Right lobe of liver (tissue), 6 donors: Measurements from ENCODE around the gene NQO1. TPM values are rescaled to one million over a fixed set of nuclear protein-coding genes. Genes with fewer than 3 reads are reported as not detected.
A peak's percentile ranks its signal among the peaks of the same experiment; 100 is the strongest.

Experiments used
- ATAC-seq, 4 donors: fragments of 200-7000 bp; cut with Tn5 transposase; one replicate each; pipeline ENCODE4 v1.9.1; 2020; ENCODE audit warnings: mild to moderate bottlenecking in 4 of 4, moderate library complexity in 4 of 4
- DNase-seq, 3 donors: peaks; one replicate each; pipeline ENCODE4 v3.0.0-alpha.2; 2020
- H3K27ac ChIP-seq, 3 donors: fragments of 200-600 bp; one replicate each; pipeline ENCODE4 v1.8.0; 2022
- H3K27me3 ChIP-seq, 2 donors: fragments of 200-600 bp; one replicate each; pipeline ENCODE4 v1.8.0; 2022
- H3K36me3 ChIP-seq, 4 donors: fragments of 200-600 bp; sonication (generic) in 1 of 4; one replicate each; pipeline versions ENCODE4 v1.5.1 to v1.8.0; 2017 to 2022; ENCODE audit warnings: control low read depth in 1 of 4
- H3K4me1 ChIP-seq, 4 donors: fragments of 200-600 bp; sonication (generic) in 1 of 4; one replicate each; pipeline versions ENCODE4 v1.5.1 to v1.8.0; 2017 to 2022; ENCODE audit warnings: control low read depth in 1 of 4
- H3K4me3 ChIP-seq, 3 donors: fragments of 200-600 bp; one replicate each; pipeline ENCODE4 v1.8.0; 2022
- H3K9me3 ChIP-seq, 4 donors: fragments of 200-600 bp; sonication (generic) in 1 of 4; one replicate each; pipeline versions ENCODE4 v1.5.1 to v1.8.0; 2017 to 2022; ENCODE audit warnings: control low read depth in 1 of 4
- POLR2A ChIP-seq: fragments of 450-650 bp; IDR thresholded peaks from one replicate; pipeline ENCODE4 v1.6.1; 2017; ENCODE audit warnings: antibody characterized with exemption, mild to moderate bottlenecking
- WGBS: methylation state at CpG from one replicate; pipeline ENCODE4 v1.1.6; 2018; ENCODE audit warnings: low coverage, low lambda C conversion rate; ENCODE audit not compliant: insufficient coverage; ENCODE audit errors: missing lambda C conversion rate; 5-methylcytosine and 5-hydroxymethylcytosine counted together
- intact Hi-C, 2 donors: fragments of 100-400 bp; cut with DNase I; formaldehyde crosslinking; loops; one replicate each; pipeline versions ENCODE4 v1.11.2 to v1.14.1; 2022
- total RNA-seq, 6 experiments: library from RNA; depleted of rRNA in 2 of 6; stranded (reverse); fragments of >200 nt in 2 of 6; fragmentation: NEBNext Ultra II Directional in 3 of 6; extraction: Animal tissue kit (Norgen Biotek cat#: 25700) in 3 of 6; gene quantifications; one replicate each; pipeline versions ENCODE4 v1.1.0 to v1.2.4, GENCODE V29; 2016 to 2023
- TF ChIP-seq, protein P1 (sequence below), 4 donors: fragments of 200-600 bp in 3 of 4; fragments of 450-650 bp in 1 of 4; IDR thresholded peaks; one replicate each; pipeline versions ENCODE4 v1.5.1 to v1.8.0; 2016 to 2022; ENCODE audit warnings: antibody characterized with exemption in 4 of 4, mild to moderate bottlenecking in 2 of 4
- donor health status: DM: no; HTN: yes; CAD: no.
- donor health status: DM: no; HTN: no; CAD: no.
- donor health status: DM: no; HTN: no; CAD: no.
- donor health status: DM: no; HTN: yes; CAD: no.
- donor health status: DM: no; HTN: yes; CAD: no.

Gene NQO1
- total RNA-seq, 6 experiments from 2014 or later, result 1.5 to 26.6 (median 8.5) TPM

DNA sequence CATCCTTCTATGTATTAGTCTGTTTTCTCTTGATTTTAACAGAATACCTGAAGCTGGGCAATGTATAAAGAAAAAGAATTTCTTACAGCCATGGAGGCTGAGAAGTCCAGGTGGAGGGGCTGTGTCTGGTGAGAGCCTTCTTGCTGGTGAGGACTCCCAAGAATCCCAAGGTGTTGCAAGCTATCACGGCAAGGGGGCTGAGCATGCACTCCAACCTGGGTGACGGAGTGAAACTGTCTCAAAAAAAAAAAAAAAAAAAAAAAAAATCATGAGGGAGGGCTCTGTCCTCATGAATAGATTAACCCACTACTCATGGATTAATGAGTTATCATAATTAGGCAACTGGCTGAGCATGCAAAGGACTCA lies 19.4 kb downstream of the NQO1 start:
- Histone ChIP-seq H3K27ac (no peak overlapping the region), H3K36me3 (peaks cover 0 to 8% (median 0%) of the 10 kb centered on the region in 4 donors), H3K4me1 (peaks cover 0 to 3% (median 0%) of the 10 kb centered on the region in 4 donors), H3K4me3 (no peak overlapping the region), H3K9me3 (no peaks in the 10 kb centered on the region), H3K27me3 (no peaks in the 10 kb centered on the region)
- TF ChIP-seq, protein P1, sequence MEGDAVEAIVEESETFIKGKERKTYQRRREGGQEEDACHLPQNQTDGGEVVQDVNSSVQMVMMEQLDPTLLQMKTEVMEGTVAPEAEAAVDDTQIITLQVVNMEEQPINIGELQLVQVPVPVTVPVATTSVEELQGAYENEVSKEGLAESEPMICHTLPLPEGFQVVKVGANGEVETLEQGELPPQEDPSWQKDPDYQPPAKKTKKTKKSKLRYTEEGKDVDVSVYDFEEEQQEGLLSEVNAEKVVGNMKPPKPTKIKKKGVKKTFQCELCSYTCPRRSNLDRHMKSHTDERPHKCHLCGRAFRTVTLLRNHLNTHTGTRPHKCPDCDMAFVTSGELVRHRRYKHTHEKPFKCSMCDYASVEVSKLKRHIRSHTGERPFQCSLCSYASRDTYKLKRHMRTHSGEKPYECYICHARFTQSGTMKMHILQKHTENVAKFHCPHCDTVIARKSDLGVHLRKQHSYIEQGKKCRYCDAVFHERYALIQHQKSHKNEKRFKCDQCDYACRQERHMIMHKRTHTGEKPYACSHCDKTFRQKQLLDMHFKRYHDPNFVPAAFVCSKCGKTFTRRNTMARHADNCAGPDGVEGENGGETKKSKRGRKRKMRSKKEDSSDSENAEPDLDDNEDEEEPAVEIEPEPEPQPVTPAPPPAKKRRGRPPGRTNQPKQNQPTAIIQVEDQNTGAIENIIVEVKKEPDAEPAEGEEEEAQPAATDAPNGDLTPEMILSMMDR (IDR thresholded peaks at IDR 0.05), result no peak
- TF ChIP-seq POLR2A, result no peak
- intact Hi-C loops, result no loop called here
- DNase-seq (no peak), ATAC-seq (no peak)
- 100% methylated on average over 2 of the region's 2 CpGs for WGBS

DNA sequence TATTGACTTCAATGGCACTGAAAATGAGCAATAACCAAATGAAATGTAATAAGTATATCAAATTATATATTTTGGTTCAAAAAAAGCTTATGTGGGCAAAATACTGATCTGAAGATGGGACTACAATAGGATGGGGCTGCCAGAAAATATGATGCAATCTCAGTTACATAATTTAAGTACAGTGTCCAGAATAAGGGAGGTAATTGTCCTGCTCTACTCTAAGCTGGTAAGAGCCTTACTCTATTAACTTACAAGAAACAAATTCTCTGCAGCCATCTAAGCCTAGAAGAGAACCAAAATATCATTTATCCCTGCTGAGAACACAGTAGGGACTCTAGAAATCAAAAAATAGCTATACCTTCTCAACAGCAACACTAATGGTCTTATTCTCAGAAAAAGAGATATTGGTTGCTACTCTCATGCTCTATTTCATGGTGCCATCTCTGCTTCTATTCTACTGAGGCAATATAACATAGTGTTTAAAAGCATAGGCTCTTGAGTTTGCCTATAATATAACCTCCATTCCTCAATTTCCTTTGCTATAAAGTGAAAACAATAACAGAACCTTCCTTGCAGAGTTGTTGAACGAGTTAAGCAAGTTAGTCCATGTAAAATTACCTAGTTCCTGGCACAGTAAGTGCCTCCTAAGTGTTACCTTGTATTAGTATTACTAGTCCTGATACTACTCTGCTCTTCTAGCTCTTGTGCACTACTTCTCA lies 19.9 kb downstream of the NQO1 start:
- peak overlapping the region in 1 of 3 donors; percentile 5 for H3K27ac ChIP-seq
- no peak for DNase-seq

DNA sequence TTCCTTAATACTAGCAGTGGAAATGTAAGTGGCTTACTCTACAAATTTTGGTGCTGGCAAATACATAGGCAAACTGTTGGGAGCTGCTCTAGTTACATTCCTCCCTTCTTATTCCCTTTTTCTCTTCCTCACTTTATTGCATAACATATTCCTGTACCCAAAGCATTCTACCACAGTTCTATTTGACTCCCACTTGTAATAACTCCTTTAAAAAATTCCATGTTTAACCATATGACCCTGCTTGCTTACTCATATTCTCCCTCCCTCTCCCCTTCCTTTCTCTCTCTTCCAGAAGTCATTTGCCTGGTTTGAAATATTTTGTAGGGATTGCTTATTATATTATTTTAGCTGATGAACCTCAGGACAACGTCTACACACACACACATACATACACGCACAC lies 22.7 kb downstream of the NQO1 start:
- 69% methylated on average over 2 of the region's 2 CpGs for WGBS
- TF ChIP-seq, protein P1 (IDR thresholded peaks at IDR 0.05), result no peak
- TF ChIP-seq POLR2A, result no peak
- Histone ChIP-seq H3K4me1 (peaks cover 0 to 3% (median 0%) of the 10 kb centered on the region in 4 donors), H3K36me3 (peaks cover 0 to 12% (median 2%) of the 10 kb centered on the region in 4 donors), H3K27ac (no peak overlapping the region), H3K9me3 (no peaks in the 10 kb centered on the region), H3K4me3 (no peak overlapping the region), H3K27me3 (no peaks in the 10 kb centered on the region)
- ATAC-seq (no peak), DNase-seq (no peak)
- intact Hi-C loops, result no loop called here

More for the DNA sequence above, 19.9 kb downstream of the NQO1 start:
- no peak overlapping the region for H3K4me3 ChIP-seq
- no peaks in the 10 kb centered on the region for H3K27me3 ChIP-seq
- H3K36me3 ChIP-seq, result peaks cover 0 to 12% (median 0%) of the 10 kb centered on the region in 4 donors
- peak in 1 of 4 donors; percentile 39 for ATAC-seq
- WGBS, result 70% methylated on average over 1 of the region's 1 CpG
- no peaks in the 10 kb centered on the region for H3K9me3 ChIP-seq
- intact Hi-C loops, result no loop called here
- H3K4me1 ChIP-seq, result peaks cover 0 to 3% (median 0%) of the 10 kb centered on the region in 4 donors
- no peak for TF ChIP-seq POLR2A
- TF ChIP-seq, protein P1 (IDR thresholded peaks at IDR 0.05), result no peak

DNA sequence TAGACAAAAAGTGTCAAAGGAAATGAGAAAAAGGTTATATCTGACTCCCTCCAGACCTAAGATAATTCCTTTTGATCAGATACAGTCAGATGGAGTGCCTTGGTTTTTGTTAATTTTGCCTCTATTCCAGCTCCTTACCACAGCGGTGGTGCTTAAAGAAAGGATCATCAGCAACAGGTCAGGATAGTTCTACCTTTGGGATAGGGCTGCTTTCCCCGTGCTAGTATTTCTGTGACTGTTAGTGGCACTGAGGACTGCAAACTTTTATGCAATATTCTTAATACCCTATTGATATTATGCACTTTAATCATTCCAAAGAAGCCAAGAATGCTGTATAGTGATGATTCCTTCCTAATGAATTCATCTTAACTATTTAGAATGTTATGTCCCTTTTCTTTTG lies 24.5 kb downstream of the NQO1 start:
- Histone ChIP-seq H3K27ac (no peak overlapping the region), H3K36me3 (peaks cover 0 to 22% (median 2%) of the 10 kb centered on the region in 4 donors), H3K4me1 (peaks cover 0 to 3% (median 0%) of the 10 kb centered on the region in 4 donors), H3K27me3 (no peaks in the 10 kb centered on the region), H3K9me3 (no peaks in the 10 kb centered on the region), H3K4me3 (no peak overlapping the region)
- DNase-seq (no peak), ATAC-seq (no peak)
- no peak for TF ChIP-seq POLR2A
- 71% methylated on average over 1 of the region's 2 CpGs for WGBS
- intact Hi-C loops, result no loop called here

DNA sequence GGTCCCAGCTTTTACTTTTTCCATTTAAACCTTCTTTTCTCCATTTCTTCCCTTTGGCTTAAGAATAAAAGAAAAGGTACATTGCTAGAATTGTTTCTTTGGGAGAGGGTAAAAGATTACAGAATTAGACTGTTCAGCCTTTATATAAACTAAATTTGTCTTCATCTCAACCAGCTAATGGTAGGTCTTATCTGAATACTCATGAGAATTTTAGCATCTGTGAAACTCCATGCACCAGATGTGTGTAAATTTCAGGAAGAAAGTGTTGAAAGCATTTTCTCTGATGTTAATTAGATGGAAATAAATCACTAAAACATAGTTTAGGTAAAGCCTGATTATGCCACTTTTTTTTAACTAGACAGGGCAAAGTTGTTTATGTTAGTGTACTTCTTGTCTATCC lies 24.9 kb downstream of the NQO1 start:
- DNase-seq (no peak), ATAC-seq (no peak)
- Histone ChIP-seq H3K36me3 (peaks cover 0 to 26% (median 4%) of the 10 kb centered on the region in 4 donors), H3K27ac (no peak overlapping the region), H3K27me3 (no peaks in the 10 kb centered on the region), H3K4me3 (no peak overlapping the region), H3K4me1 (peaks cover 0 to 3% (median 0%) of the 10 kb centered on the region in 4 donors), H3K9me3 (no peaks in the 10 kb centered on the region)
- TF ChIP-seq, protein P1 (IDR thresholded peaks at IDR 0.05), result no peak
- no peak for TF ChIP-seq POLR2A
- intact Hi-C loops, result no loop called here
